Endothelial cell of umbilical vein (primary cell): Measurements from ENCODE around the gene PRMT1. TPM values are rescaled to one million over a fixed set of nuclear protein-coding genes. Genes with fewer than 3 reads are reported as not detected.

Source experiments
- BruUV-seq: library from RNA; stranded (reverse); fragments of 400-500 nt; replicated peaks from 2 replicates; lab custom pipeline; 2021; lab: Mats Ljungman, UMichigan
- CTCF ChIA-PET: fragments of 300-600, 350-600 bp; sonication (Branson Sonifier 250); formaldehyde crosslinking; loops from one replicate; lab custom pipeline; 2021; ENCODE audit warnings: antibody characterized with exemption, inconsistent platforms; lab: Charles Lee
- POLR2A ChIA-PET: fragments of 300-600, 350-600 bp; sonication (Branson Sonifier 250); formaldehyde crosslinking; loops from one replicate; lab custom pipeline; 2021; ENCODE audit warnings: antibody characterized with exemption, inconsistent platforms; lab: Charles Lee
- DNase-seq: peaks from one replicate; pipeline ENCODE4 v3.0.0-alpha.2; 2011; ENCODE audit warnings: low read depth, low spot score
- FAIRE-seq: peaks from 2 replicates; lab custom pipeline; 2011; peaks lifted over from hg19 to GRCh38; lab: Jason Lieb, UNC
- H2AFZ ChIP-seq: 2 replicates; pipeline ENCODE4 v1.6.0; 2012; ENCODE audit warnings: low read depth, low read length, control low read depth, inconsistent platforms
- H3K27ac ChIP-seq: 2 replicates; pipeline ENCODE4 v1.5.1; 2011; ENCODE audit warnings: low read depth, mild to moderate bottlenecking, control low read depth, low read length, moderate library complexity; ENCODE audit not compliant: insufficient read depth
- H3K27me3 ChIP-seq, 2 experiments: 2 replicates each; pipeline versions ENCODE4 v1.6.0 to v1.6.1; 2011; ENCODE audit warnings: low read length in 2 of 2, mixed read lengths in 1 of 2; ENCODE audit not compliant: control insufficient read depth in 2 of 2, insufficient read depth in 2 of 2
- H3K36me3 ChIP-seq, 2 experiments: 2 replicates in 1 of 2; 3 replicates in 1 of 2; pipeline ENCODE4 v1.5.1; 2011; ENCODE audit warnings: low read length in 2 of 2, mild to moderate bottlenecking in 1 of 2, moderate library complexity in 1 of 2; ENCODE audit not compliant: control insufficient read depth in 2 of 2, insufficient read depth in 2 of 2; ENCODE audit errors: extremely low read depth in 1 of 2
- H3K4me1 ChIP-seq: 3 replicates; pipeline ENCODE4 v1.5.1; 2011; ENCODE audit warnings: mild to moderate bottlenecking, low read length; ENCODE audit not compliant: control insufficient read depth, insufficient read depth; ENCODE audit errors: extremely low read depth
- H3K4me2 ChIP-seq: 2 replicates; pipeline ENCODE4 v1.6.1; 2011; ENCODE audit warnings: low read length, control low read depth, mixed read lengths; ENCODE audit not compliant: insufficient read depth
- H3K4me3 ChIP-seq, 3 experiments: fragments of 200-600 bp in 1 of 3; sonication (generic), shearing (Covaris generic) in 1 of 3; replicated peaks in 1 of 3; 2 replicates each; pipeline ENCODE4 v1.5.1; 2011 to 2016; ENCODE audit warnings: control low read depth in 3 of 3, low read length in 3 of 3, mild to moderate bottlenecking in 2 of 3, inconsistent platforms in 1 of 3, low read depth in 1 of 3, moderate library complexity in 1 of 3; ENCODE audit not compliant: insufficient read depth in 1 of 3
- H3K79me2 ChIP-seq: 2 replicates; pipeline ENCODE4 v1.6.0; 2012; ENCODE audit warnings: low read length, inconsistent platforms; ENCODE audit not compliant: control insufficient read depth, insufficient read depth
- H3K9ac ChIP-seq: replicated peaks from 2 replicates; pipeline ENCODE3; 2011; ENCODE audit warnings: low read length, control low read depth; ENCODE audit not compliant: insufficient read depth; ENCODE audit errors: extremely low read depth
- H3K9me1 ChIP-seq: replicated peaks from 3 replicates; pipeline ENCODE4 v1.6.0; 2011; ENCODE audit warnings: mild to moderate bottlenecking, low read length; ENCODE audit not compliant: control insufficient read depth, insufficient read depth; ENCODE audit errors: extremely low read depth
- H3K9me3 ChIP-seq: replicated peaks from 2 replicates; pipeline ENCODE4 v1.5.1; 2012; ENCODE audit warnings: low read length, inconsistent platforms; ENCODE audit not compliant: control insufficient read depth, insufficient read depth
- H4K20me1 ChIP-seq: replicated peaks from 2 replicates; pipeline ENCODE3; 2011; ENCODE audit warnings: mild to moderate bottlenecking, low read length; ENCODE audit not compliant: control insufficient read depth, insufficient read depth; ENCODE audit errors: extremely low read depth
- EZH2 ChIP-seq: IDR thresholded peaks from 2 replicates; pipeline ENCODE4 v1.6.1; 2012; ENCODE audit warnings: borderline replicate concordance, low read depth, mild to moderate bottlenecking, moderate library complexity, low read length, inconsistent platforms; ENCODE audit not compliant: severe bottlenecking
- FOS ChIP-seq: IDR thresholded peaks from 2 replicates; pipeline ENCODE4 v1.6.1; 2011; ENCODE audit warnings: mild to moderate bottlenecking, low read length, moderate library complexity, borderline replicate concordance; ENCODE audit not compliant: insufficient read depth
- GATA2 ChIP-seq: IDR thresholded peaks from 2 replicates; pipeline ENCODE4 v1.7.0; 2011; ENCODE audit warnings: low read depth, mild to moderate bottlenecking, moderate library complexity, mixed read lengths, low read length; ENCODE audit not compliant: insufficient read length, insufficient read depth
- JUN ChIP-seq: IDR thresholded peaks from 2 replicates; pipeline ENCODE4 v1.6.1; 2011; ENCODE audit warnings: borderline replicate concordance, low read depth; ENCODE audit not compliant: insufficient read length, insufficient read depth
- MYC ChIP-seq: IDR thresholded peaks from one replicate; pipeline ENCODE4 v1.6.1; 2011; ENCODE audit warnings: mild to moderate bottlenecking, low read depth, low read length
- POLR2A ChIP-seq: IDR thresholded peaks from 2 replicates; pipeline ENCODE4 v1.6.1; 2012; ENCODE audit warnings: low read depth, mild to moderate bottlenecking, control low read depth, low read length
- POLR2AphosphoS5 ChIP-seq: IDR thresholded peaks from 2 replicates; pipeline ENCODE4 v1.6.1; 2012; ENCODE audit warnings: low read depth, mild to moderate bottlenecking, control low read depth, low read length, moderate library complexity; ENCODE audit not compliant: insufficient read depth
- dilution Hi-C: fragments of 300-500 bp; cut with MboI; formaldehyde crosslinking; loops from one replicate; pipeline ENCODE4 v1.15.0; 2019; ENCODE audit warnings: low sequenced_read_pairs; ENCODE audit not compliant: extremely low pct_ligation_motif_present
- intact Hi-C: fragments of 100-400 bp; cut with micrococcal nuclease; formaldehyde crosslinking; loops from one replicate; pipeline ENCODE4 v1.10.0; 2022
- polyA plus RNA-seq, 4 experiments: library from polyadenylated mRNA; depleted of rRNA in 3 of 4; stranded (reverse) in 3 of 4; unstranded in 1 of 4; fragments of >200 nt; gene quantifications; 2 replicates each; pipeline versions ENCODE4 v1.2.1 to v1.2.3, GENCODE V29; 2011 to 2012; ENCODE audit warnings: missing spikeins in 1 of 4
- total RNA-seq: library from RNA; stranded (reverse); gene quantifications from 2 replicates; pipeline ENCODE4 v1.2.3, GENCODE V29; 2021
- TF ChIP-seq, protein P1 (sequence below), 2 donors: IDR thresholded peaks; 1 replicate in 1 of 2; 2 replicates in 1 of 2; pipeline ENCODE4 v1.5.1; 2011; ENCODE audit warnings: low read length in 2 of 2, mild to moderate bottlenecking in 2 of 2, moderate library complexity in 2 of 2, control low read depth in 1 of 2, inconsistent platforms in 1 of 2, low read depth in 1 of 2; ENCODE audit not compliant: insufficient read depth in 1 of 2; ENCODE audit errors: extremely low read depth in 1 of 2
- TF ChIP-seq, protein P2 (sequence below): IDR thresholded peaks from 2 replicates; pipeline ENCODE4 v1.6.1; 2011; ENCODE audit not compliant: insufficient read depth, insufficient read length

Gene PRMT1
- total and polyA plus RNA-seq, 2 donors (not counting 3 experiments of a cell fraction or from before 2014, with no cell fraction given), result 242 to 542 TPM

DNA sequence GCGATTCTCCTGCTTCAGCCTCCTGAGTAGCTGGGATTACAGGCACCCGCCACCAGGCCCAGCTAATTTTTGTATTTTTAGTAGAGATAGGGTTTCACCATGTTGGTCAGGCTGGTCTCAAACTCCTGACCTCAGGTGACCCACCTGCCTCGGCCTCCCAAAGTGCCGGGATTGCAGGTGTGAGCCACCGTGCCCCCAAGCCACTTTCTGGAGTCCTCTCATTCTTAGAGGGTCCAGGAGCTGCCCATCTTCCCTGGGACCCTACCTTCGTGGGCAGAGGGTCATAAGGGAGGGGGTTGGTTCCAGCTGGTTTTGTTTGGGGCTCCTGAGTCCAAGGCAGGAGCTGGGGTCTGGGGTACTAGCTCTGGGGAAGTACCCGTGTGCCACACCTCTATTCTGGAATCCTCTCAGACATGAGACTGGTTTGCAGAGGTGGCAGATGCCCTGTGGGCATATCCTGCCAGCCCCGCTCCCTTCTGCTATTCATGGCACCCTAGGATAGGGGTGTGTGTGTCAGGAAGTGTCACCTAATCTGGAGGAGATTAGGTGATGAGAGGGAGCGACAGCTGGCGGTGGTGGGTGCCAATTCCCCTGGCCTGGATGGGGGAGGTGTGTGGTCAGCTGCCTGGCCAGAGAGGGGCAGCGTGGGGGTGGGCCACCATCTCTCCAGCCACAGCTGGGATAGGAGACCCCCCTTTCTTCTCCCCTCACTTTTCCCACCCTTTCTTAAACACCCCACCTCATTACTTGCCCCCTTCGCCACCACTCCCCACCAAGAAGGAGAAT, 2.1 kb downstream of the PRMT1 start:
- POLR2A ChIA-PET, result interaction anchor here (0.7 to 0.9 kb wide), 2 partner anchors 39 to 175 kb away, joined by 3 to 5 read pairs; partner anchors contain the start of gene RRAS
- intact Hi-C loops, result loop anchor here (5.0 kb wide), 1 partner anchor 188 kb away; the partner anchor contains the start of gene PNKP

More for the DNA sequence above, 2.1 kb downstream of the PRMT1 start:
- Histone ChIP-seq H3K36me3 (peaks cover 7 to 15% of the 10 kb centered on the region in 2 experiments), H3K4me1 (peaks cover 23% of the 10 kb centered on the region), H3K79me2 (peaks cover 47% of the 10 kb centered on the region), H2AFZ (no peak overlapping the region), H3K4me3 (no peak overlapping the region), H3K9me1 (no peaks in the 10 kb centered on the region), H3K4me2 (no peak overlapping the region), H3K27me3 (no peaks in the 10 kb centered on the region), H3K9me3 (no peaks in the 10 kb centered on the region), H4K20me1 (no peaks in the 10 kb centered on the region), H3K9ac (no peak overlapping the region), H3K27ac (no peak overlapping the region)
- FAIRE-seq (no peak), DNase-seq (no peak)
- no TSS peak for BruUV-seq
- TF ChIP-seq POLR2AphosphoS5 (no peak), GATA2 (no peak), MYC (no peak), FOS (no peak), JUN (no peak), EZH2 (no peak), POLR2A (no peak)
- TF ChIP-seq, protein P1, sequence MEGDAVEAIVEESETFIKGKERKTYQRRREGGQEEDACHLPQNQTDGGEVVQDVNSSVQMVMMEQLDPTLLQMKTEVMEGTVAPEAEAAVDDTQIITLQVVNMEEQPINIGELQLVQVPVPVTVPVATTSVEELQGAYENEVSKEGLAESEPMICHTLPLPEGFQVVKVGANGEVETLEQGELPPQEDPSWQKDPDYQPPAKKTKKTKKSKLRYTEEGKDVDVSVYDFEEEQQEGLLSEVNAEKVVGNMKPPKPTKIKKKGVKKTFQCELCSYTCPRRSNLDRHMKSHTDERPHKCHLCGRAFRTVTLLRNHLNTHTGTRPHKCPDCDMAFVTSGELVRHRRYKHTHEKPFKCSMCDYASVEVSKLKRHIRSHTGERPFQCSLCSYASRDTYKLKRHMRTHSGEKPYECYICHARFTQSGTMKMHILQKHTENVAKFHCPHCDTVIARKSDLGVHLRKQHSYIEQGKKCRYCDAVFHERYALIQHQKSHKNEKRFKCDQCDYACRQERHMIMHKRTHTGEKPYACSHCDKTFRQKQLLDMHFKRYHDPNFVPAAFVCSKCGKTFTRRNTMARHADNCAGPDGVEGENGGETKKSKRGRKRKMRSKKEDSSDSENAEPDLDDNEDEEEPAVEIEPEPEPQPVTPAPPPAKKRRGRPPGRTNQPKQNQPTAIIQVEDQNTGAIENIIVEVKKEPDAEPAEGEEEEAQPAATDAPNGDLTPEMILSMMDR (IDR thresholded peaks at IDR 0.05; ENCODE audit: extremely low read depth in 1 of 2, insufficient read depth in 1 of 2, low read depth in 1 of 2, low read length in 2 of 2), result no peak
- TF ChIP-seq, protein P2, sequence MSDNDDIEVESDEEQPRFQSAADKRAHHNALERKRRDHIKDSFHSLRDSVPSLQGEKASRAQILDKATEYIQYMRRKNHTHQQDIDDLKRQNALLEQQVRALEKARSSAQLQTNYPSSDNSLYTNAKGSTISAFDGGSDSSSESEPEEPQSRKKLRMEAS, result no peak
- dilution Hi-C loops, result no loop called here
- CTCF ChIA-PET, result interaction anchor here (1.0 to 2.4 kb wide), 4 partner anchors 39 to 176 kb away, joined by 3 to 12 read pairs (median 4); no protein-coding TSS in a partner anchor
